ENCODE results near the gene TM9SF4. TPM values are rescaled to one million over a fixed set of nuclear protein-coding genes. Genes with fewer than 3 reads are reported as not detected.

TM9SF4 gene
- total RNA-seq, 6 donors from 2014 or later: 26.7 to 48.0 (median 37.1) TPM

DNA sequence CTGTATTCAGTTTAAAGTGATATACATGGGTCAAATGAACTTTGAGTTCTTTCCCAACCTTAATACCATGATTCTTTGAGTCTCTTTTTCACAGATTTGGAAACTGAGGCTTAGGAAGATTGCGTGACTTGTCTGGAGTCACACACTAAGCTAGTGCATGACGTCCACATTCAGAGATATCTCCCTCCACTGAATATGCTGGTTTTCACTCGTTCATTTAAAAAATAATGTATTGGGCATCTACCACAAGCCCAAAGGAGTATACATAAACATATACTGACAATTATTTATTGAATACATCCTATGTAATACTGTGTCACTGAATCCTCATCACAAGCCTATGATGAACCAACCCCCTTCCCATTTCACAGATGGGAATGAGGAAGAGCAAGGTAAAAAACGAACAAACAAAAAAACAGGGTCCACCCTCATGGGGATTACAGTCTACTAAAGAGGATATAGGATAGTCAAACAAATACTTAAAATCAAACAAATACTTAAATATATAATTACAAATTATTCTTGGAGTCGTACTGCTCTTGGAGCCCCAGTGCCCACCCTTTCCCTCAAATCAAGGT is 611 bp upstream of the TM9SF4 start:
- TF ChIP-seq POLR2A (IDR thresholded peaks at IDR 0.05) (no peak), EP300 (IDR thresholded peaks at IDR 0.05) (no peak), POLR2AphosphoS5 (IDR thresholded peaks at IDR 0.05) (no peak)
- TF ChIP-seq, protein P1, sequence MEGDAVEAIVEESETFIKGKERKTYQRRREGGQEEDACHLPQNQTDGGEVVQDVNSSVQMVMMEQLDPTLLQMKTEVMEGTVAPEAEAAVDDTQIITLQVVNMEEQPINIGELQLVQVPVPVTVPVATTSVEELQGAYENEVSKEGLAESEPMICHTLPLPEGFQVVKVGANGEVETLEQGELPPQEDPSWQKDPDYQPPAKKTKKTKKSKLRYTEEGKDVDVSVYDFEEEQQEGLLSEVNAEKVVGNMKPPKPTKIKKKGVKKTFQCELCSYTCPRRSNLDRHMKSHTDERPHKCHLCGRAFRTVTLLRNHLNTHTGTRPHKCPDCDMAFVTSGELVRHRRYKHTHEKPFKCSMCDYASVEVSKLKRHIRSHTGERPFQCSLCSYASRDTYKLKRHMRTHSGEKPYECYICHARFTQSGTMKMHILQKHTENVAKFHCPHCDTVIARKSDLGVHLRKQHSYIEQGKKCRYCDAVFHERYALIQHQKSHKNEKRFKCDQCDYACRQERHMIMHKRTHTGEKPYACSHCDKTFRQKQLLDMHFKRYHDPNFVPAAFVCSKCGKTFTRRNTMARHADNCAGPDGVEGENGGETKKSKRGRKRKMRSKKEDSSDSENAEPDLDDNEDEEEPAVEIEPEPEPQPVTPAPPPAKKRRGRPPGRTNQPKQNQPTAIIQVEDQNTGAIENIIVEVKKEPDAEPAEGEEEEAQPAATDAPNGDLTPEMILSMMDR (IDR thresholded peaks at IDR 0.05): no peak
- Histone ChIP-seq H3K9me3 (no peaks in the 10 kb centered on the region), H3K27ac (peak overlapping the region; percentile 95 to 100 (median 99)), H3K27me3 (no peaks in the 10 kb centered on the region), H3K4me3 (peak overlapping the region in 3 of 4 donors; percentile 78 to 96 (median 79)), H3K36me3 (no peaks in the 10 kb centered on the region), H3K4me1 (peaks cover 18 to 40% (median 35%) of the 10 kb centered on the region in 4 donors)
- WGBS, 2 donors: 59 to 62% methylated on average over 5 of the region's 5 CpGs
- DNase-seq (no peak), ATAC-seq (ENCODE audit: low FRiP score in 2 of 2) (no peak)

DNA sequence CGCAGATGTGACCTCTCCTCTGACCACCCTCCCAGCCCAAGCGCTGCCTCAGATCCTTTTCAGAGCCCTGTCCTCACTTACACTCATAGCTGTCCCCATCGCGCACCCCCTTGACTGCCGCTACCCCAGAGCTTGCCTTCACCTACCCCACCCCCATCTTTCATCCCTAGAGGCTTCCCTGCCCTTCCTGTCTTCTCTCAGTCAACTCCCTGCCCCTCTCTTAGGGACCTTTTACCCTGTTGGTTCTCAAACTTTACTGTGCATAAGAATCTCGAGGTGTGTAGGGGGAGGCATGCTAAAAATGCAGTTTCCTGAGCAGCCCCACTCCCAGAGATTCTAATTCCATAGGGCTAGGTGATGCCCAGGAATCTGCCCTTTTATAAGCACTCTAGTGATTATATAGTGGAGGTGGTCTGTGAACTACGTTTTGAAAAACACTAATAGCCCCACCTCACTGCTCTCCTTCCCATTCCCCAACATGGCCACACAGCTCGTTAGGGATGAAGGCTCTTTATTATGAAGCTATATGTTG is 725 bp downstream of the TM9SF4 start:
- Histone ChIP-seq H3K36me3 (peaks cover 0 to 5% (median 0%) of the 10 kb centered on the region in 4 donors), H3K27ac (peak overlapping the region; percentile 95 to 100 (median 99)), H3K9me3 (no peaks in the 10 kb centered on the region), H3K4me1 (peaks cover 23 to 46% (median 41%) of the 10 kb centered on the region in 4 donors), H3K27me3 (no peaks in the 10 kb centered on the region), H3K4me3 (peak overlapping the region; percentile 78 to 96 (median 86))
- ATAC-seq (ENCODE audit: low FRiP score in 2 of 2) (no peak), DNase-seq (no peak)
- TF ChIP-seq POLR2A (IDR thresholded peaks at IDR 0.05) (no peak), EP300 (IDR thresholded peaks at IDR 0.05) (no peak), POLR2AphosphoS5 (IDR thresholded peaks at IDR 0.05) (no peak)
- TF ChIP-seq, protein P1 (IDR thresholded peaks at IDR 0.05): no peak
- 4 to 5% methylated on average over 8 of the region's 8 CpGs for WGBS, 2 donors

DNA sequence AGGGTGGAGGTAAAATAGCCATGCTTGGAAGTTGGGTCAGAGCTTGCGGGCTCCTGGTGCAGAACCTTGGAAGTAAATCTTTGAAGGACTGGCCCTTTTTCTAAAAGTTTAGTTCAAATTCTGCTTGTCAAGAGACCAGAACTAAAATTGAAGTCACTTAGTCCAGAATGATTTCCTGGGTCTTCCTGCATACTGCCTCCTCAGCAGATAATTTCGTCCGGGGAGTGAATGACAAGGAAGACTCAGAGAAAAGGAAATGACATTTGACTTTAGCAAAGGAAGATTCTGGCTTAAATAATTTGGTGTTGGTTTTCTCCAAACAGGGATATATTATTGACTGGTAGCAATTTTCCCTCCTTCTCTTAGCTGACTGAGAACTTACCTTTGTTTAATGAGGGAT is 1.2 kb downstream of the TM9SF4 start:
- Histone ChIP-seq H3K4me1 (peaks cover 23 to 46% (median 43%) of the 10 kb centered on the region in 4 donors), H3K36me3 (peaks cover 0 to 5% (median 0%) of the 10 kb centered on the region in 4 donors), H3K27me3 (no peaks in the 10 kb centered on the region), H3K4me3 (peak overlapping the region in 3 of 4 donors; percentile 78 to 96 (median 79)), H3K9me3 (no peaks in the 10 kb centered on the region), H3K27ac (peak overlapping the region in 2 of 4 donors; percentile 95 to 99)
- DNase-seq (no peak), ATAC-seq (ENCODE audit: low FRiP score in 2 of 2) (no peak)
- TF ChIP-seq, protein P1 (IDR thresholded peaks at IDR 0.05): no peak
- WGBS, 2 donors: 66 to 70% methylated on average over 3 of the region's 3 CpGs

DNA sequence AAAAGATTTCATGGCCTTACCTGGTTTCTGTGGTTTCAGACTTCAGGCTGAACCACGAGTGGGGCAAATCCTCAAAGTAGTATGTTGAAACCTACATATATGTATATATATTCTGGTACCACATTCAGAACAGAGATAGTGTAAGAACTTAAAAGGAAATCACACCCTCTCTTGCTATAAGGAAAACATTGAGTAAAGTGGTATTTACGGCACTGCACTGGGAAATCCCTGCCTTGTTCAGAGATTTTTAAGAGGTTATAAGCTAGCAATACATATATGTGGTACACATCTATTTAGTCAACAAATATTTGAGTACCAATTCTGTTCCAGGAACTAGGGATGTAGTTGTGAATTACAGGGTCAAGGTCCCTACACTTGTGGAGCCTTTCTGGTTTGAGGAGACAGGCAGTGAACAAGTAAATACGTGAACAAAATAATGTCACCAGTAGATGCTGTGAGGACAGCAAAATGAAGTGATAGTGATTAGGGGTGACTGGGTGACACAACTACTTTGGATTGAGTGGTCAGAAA is 1.7 kb downstream of the TM9SF4 start:
- Histone ChIP-seq H3K27ac (peak overlapping the region in 2 of 4 donors; percentile 19 to 64), H3K27me3 (no peaks in the 10 kb centered on the region), H3K4me1 (peaks cover 23 to 46% (median 43%) of the 10 kb centered on the region in 4 donors), H3K4me3 (no peak overlapping the region), H3K9me3 (no peaks in the 10 kb centered on the region), H3K36me3 (peaks cover 0 to 5% (median 0%) of the 10 kb centered on the region in 4 donors)
- TF ChIP-seq EP300 (IDR thresholded peaks at IDR 0.05): no peak
- no peak for TF ChIP-seq POLR2A (IDR thresholded peaks at IDR 0.05)
- TF ChIP-seq POLR2AphosphoS5 (IDR thresholded peaks at IDR 0.05): no peak
- TF ChIP-seq, protein P1 (IDR thresholded peaks at IDR 0.05): no peak
- no peak for ATAC-seq (ENCODE audit: low FRiP score in 2 of 2)
- no peak for DNase-seq
- 51 to 66% methylated on average over 3 of the region's 3 CpGs for WGBS, 2 donors

Data from upper lobe of left lung (tissue), 6 donors.